Central memory CD8-positive, alpha-beta T cell (primary cell): ENCODE data around the gene MYRIP.
"Not testable (repeated sequence)": the region's sequence is repeated elsewhere in the genome, so short reads cannot be mapped to it uniquely, and the experiment has no call there.

Experiments used
- ATAC-seq: fragments of 150-1000 bp; cut with Tn5 transposase; replicated peaks from 2 replicates; pipeline ENCODE4 v1.10.0; 2022; ENCODE audit warnings: mild to moderate bottlenecking, moderate FRiP score, moderate number of reproducible peaks; ENCODE audit not compliant: poor library complexity, severe bottlenecking; ENCODE audit errors: extremely low read depth
- DNase-seq, 2 donors: peaks; one replicate each; pipeline ENCODE4 v3.0.0; 2021; ENCODE audit warnings: low spot score in 2 of 2
- H3K27ac Mint-ChIP-seq: one replicate; pipeline ENCODE4 v1.8.0; 2022; ENCODE audit warnings: low read depth, mild to moderate bottlenecking, moderate library complexity, mixed read lengths
- H3K27me3 Mint-ChIP-seq: one replicate; pipeline ENCODE4 v1.8.0; 2022; ENCODE audit warnings: mixed read lengths
- H3K36me3 Mint-ChIP-seq: one replicate; pipeline ENCODE4 v1.8.0; 2022; ENCODE audit warnings: mild to moderate bottlenecking, moderate library complexity, mixed read lengths; ENCODE audit not compliant: insufficient read depth
- H3K4me1 Mint-ChIP-seq: one replicate; pipeline ENCODE4 v1.8.0; 2022; ENCODE audit warnings: mixed read lengths
- H3K4me3 Mint-ChIP-seq: one replicate; pipeline ENCODE4 v1.8.0; 2022; ENCODE audit warnings: mild to moderate bottlenecking, moderate library complexity, mixed read lengths
- H3K9me3 Mint-ChIP-seq: one replicate; pipeline ENCODE4 v1.8.0; 2022; ENCODE audit warnings: mixed read lengths

The MYRIP gene

DNA sequence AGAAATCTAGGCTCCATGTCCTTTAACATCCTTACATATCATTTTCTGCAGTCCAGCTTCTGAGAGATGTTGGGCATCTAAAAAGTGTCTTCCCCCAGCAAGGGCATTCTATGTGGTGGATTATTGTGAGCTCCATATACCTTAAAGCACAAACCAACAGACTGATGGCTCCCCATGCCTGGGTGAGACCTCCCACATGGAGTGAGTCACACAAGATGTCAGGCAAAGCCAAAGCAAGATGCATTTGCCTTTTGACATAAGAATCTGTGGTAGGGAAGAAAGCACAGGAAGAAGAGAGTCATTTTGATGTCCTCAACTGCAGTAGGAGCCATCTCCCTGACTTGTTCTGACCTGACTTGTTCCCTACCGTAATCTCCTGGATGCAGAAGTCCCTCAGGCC is 261.4 kb downstream of the MYRIP start:
- ATAC-seq (no peak), DNase-seq (no peak)
- Mint-ChIP-seq H3K36me3 (no peaks in the 10 kb centered on the region), H3K4me3 (no peak overlapping the region), H3K27me3 (peaks cover 23% of the 10 kb centered on the region), H3K27ac (no peak overlapping the region), H3K4me1 (no peaks in the 10 kb centered on the region), H3K9me3 (no peaks in the 10 kb centered on the region)

DNA sequence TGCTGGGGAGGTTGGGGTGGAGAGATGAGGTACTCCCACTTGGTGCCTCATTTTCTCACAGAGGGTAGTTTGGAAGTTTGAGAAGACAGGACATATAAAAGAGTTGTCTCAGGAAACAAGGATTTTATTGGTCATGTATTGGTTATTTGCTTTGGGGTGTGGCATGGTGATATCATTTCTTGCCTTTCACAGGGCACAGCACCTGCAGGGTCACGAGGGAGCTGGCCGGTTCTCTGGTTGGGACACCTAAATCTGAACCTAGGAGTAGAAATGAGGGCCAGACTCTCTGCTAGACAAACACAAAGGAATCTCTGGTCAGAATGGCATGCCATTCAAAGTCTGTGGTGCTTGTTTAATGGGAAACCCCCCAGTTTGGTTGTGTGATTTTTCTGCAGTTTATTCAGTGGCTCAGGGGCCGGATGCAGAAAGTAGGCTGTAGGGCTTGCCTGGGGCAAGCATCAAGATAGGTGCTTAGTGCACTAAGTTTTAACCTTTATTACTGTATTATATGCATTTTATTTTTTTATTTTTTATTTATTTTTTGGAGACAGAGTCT is 262.4 kb downstream of the MYRIP start:
- H3K4me1 Mint-ChIP-seq: no peaks in the 10 kb centered on the region
- H3K4me3 Mint-ChIP-seq: no peak overlapping the region
- peaks cover 23% of the 10 kb centered on the region for H3K27me3 Mint-ChIP-seq
- no peak for ATAC-seq
- no peak for DNase-seq
- no peak overlapping the region for H3K27ac Mint-ChIP-seq
- no peaks in the 10 kb centered on the region for H3K36me3 Mint-ChIP-seq
- no peaks in the 10 kb centered on the region for H3K9me3 Mint-ChIP-seq

DNA sequence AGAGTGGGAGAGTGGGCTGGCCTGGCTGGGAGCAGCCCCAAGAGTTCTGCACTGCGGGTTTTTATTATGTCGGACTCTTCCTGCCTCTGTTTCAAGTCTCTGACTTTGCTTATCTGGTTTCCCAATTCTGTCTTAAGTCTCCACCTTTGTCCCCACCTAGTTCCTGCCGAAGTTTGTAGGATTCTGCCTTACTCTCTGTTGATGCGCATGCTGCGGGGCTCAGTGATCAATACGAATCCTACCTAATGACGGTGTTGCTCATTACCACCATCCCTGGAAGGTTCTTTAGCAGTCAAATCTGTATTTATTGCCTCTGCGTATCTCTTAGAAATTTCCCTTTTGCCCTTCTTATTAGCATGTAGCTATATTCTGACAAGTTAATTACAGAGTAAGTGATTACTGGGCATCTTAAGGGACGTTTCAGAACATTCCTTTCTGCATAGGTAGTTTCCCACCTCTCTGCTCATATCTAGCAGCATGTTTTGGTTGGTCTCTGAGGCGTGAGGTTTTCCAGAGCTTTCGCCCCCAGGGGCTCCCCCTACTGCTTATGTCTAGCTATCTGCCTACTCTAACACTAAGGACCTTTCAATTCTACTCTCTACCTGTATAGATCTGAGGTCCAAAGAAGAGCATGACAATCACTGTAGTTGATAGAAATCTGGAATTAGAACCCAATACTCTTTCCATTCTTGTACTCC is 264.1 kb downstream of the MYRIP start:
- DNase-seq: no peak
- no peaks in the 10 kb centered on the region for H3K4me1 Mint-ChIP-seq
- H3K36me3 Mint-ChIP-seq: no peaks in the 10 kb centered on the region
- no peaks in the 10 kb centered on the region for H3K9me3 Mint-ChIP-seq
- H3K27me3 Mint-ChIP-seq: peaks cover 23% of the 10 kb centered on the region
- ATAC-seq: no peak
- H3K4me3 Mint-ChIP-seq: no peak overlapping the region
- H3K27ac Mint-ChIP-seq: no peak overlapping the region

DNA sequence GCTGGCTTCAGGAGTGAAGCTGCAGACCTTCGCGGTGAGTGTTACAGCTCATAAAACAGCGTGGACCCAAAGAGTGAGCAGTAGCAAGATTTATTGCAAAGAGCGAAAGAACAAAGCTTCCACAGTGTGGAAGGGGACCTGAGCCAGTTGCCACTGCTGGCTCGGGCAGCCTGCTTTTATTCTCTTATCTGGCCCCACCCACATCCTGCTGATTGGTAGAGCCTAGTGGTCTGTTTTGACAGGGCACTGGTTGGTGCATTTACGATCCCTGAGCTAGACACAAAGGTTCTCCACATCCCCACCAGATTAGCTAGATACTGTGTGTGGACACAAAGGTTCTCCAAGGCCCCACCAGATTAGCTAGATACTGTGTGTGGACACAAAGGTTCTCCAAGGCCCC is 267.7 kb downstream of the MYRIP start:
- not testable (repeated sequence) for H3K4me3 Mint-ChIP-seq, H3K36me3 Mint-ChIP-seq, H3K4me1 Mint-ChIP-seq, DNase-seq, H3K9me3 Mint-ChIP-seq, H3K27ac Mint-ChIP-seq, ATAC-seq
- H3K27me3 Mint-ChIP-seq: peaks cover 11% of the 10 kb centered on the region

DNA sequence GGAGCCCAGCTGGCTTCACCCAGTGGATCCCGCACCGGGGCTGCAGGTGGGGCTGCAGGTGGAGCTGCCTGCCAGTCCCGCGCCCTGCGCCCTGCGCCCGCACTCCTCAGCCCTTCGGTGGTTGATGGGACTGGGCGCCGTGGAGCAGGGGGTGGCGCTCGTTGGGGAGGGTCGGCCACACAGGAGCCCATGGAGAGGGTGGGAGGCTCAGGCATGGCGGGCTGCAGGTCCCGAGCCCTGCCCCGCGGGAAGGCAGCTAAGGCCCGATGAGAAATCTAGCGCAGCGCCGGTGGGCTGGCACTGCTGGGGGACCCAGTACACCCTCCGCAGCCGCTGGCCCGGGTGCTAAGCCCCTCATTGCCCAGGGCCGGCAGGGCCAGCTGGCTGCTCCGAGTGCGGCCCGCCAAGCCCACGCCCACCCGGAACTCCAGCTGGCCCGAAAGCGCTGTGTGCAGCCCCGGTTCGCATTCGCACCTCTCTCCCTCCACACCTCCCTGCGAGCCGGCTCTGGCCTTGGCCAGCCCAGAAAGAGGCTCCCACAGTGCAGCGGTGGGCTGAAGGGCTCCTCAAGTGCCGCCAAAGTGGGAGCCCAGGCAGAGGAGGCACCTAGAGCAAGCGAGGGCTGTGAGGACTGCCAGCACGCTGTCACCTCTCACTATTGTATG is 268.6 kb downstream of the MYRIP start:
- DNase-seq, H3K27ac Mint-ChIP-seq, H3K36me3 Mint-ChIP-seq, H3K27me3 Mint-ChIP-seq, H3K4me3 Mint-ChIP-seq, ATAC-seq, H3K4me1 Mint-ChIP-seq, H3K9me3 Mint-ChIP-seq: not testable (repeated sequence)

DNA sequence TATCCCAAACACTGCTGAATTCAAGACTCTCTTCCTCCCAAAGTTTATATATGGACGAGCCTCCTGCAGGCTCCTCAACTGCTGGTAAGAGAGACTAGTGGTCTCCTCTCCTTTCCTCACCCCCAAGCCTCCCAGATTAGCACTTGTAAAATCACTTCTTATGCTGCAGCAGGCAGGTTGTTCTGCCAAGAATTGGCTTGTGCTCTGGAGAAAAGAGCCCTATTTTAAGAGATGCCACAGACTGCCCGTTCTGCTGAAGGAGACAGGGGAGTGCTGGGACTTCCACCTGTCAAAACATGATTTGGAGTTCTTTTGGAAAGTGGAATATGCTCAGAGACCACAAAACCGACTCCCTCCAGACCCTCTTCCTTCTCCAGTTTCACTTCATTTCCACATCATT is 269.2 kb downstream of the MYRIP start:
- peaks cover 2% of the 10 kb centered on the region for H3K27me3 Mint-ChIP-seq
- H3K4me3 Mint-ChIP-seq: no peak overlapping the region
- no peaks in the 10 kb centered on the region for H3K4me1 Mint-ChIP-seq
- H3K27ac Mint-ChIP-seq: no peak overlapping the region
- no peaks in the 10 kb centered on the region for H3K36me3 Mint-ChIP-seq
- ATAC-seq (no peak), DNase-seq (no peak)
- H3K9me3 Mint-ChIP-seq: peaks cover 14% of the 10 kb centered on the region

DNA sequence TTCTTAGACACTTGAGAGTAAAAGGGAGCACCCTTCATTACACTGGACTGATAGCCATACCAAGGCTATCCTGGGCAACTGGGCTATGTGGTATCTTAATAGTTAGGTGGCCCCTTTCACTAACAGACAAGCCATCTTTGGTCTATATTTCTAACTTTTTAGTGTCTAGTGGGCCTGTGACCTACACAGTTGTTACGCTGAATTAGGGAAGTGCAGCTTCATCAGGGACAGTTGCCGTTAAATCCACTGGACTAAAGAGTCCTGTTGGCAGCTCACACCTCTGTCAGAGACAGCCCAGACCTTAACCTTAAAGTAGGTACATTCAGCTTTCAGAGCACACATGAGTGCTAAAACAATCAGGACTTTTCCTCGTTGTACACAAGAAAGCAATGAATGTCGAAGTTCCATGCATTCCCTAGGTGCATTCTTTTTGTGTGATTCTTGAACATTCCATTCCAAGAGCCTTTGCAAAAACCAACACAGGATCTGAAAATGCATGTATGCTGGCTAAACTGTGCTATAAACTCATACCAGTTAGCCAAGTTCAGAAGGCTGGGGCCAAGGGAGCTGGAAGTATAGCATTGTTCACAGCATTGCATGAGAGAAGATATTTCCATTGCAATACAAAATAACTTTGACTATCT is 269.9 kb downstream of the MYRIP start:
- H3K36me3 Mint-ChIP-seq: no peaks in the 10 kb centered on the region
- no peaks in the 10 kb centered on the region for H3K27me3 Mint-ChIP-seq
- H3K4me3 Mint-ChIP-seq: no peak overlapping the region
- H3K27ac Mint-ChIP-seq: no peak overlapping the region
- peaks cover 15% of the 10 kb centered on the region for H3K9me3 Mint-ChIP-seq
- ATAC-seq (no peak), DNase-seq (no peak)
- no peaks in the 10 kb centered on the region for H3K4me1 Mint-ChIP-seq

DNA sequence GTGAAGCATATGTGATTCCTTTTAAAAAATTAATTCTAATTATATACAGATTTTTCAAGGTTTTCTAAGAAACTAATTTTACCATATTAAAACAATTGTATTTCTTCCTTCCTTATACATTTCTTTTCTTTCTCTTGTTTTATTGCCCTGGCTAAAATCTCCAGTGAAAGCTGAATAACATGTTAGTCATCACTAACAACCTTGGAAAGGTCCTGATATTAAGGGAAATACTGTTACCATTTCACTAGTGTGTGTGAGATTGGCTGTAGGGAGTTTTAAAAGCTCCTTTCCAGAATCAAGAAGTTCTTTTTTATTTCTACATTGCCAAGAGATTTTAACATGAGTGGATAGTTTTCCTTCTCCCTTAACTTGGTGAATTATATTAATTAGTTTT is 270.4 kb downstream of the MYRIP start:
- Mint-ChIP-seq H3K9me3 (peaks cover 15% of the 10 kb centered on the region), H3K4me3 (no peak overlapping the region), H3K27ac (no peak overlapping the region), H3K27me3 (no peaks in the 10 kb centered on the region), H3K4me1 (no peaks in the 10 kb centered on the region), H3K36me3 (no peaks in the 10 kb centered on the region)
- ATAC-seq (no peak), DNase-seq (no peak)

DNA sequence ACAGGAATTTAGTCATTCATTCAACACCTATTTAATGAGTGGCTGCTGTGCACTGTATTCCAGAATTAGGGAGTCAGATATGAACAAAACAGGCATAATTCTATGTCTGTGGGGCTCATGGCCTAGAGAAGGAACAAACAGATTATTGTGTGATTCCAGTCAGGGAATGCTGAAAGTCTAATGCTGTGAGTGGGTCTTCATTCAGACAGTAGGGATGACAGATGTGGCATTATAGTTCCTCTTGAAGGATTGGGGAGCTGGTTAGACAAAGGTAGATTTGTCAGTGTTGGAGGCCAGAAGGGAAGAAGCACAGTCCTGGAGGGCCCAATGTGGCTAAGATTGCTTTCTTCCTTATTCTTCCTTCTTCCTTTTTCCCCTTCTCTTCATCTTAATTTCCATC is 273.7 kb downstream of the MYRIP start:
- ATAC-seq (no peak), DNase-seq (no peak)
- peaks cover 15% of the 10 kb centered on the region for H3K9me3 Mint-ChIP-seq
- H3K36me3 Mint-ChIP-seq: no peaks in the 10 kb centered on the region
- H3K4me1 Mint-ChIP-seq: no peaks in the 10 kb centered on the region
- H3K4me3 Mint-ChIP-seq: no peak overlapping the region
- no peaks in the 10 kb centered on the region for H3K27me3 Mint-ChIP-seq
- no peak overlapping the region for H3K27ac Mint-ChIP-seq

DNA sequence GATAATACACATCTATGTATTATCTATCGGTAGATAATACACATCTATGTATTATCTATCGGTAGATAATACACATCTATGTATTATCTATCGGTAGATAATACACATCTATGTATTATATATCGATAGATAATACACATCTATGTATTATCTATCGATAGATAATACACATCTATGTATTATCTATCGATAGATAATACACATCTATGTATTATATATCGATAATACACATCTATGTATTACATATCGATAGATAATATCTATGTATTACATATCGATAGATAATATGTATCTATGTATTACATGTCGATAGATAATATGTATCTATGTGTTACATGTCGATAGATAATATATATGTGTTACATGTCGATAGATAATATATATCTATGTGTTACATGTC is 275.0 kb downstream of the MYRIP start:
- H3K27me3 Mint-ChIP-seq: not testable (repeated sequence)

DNA sequence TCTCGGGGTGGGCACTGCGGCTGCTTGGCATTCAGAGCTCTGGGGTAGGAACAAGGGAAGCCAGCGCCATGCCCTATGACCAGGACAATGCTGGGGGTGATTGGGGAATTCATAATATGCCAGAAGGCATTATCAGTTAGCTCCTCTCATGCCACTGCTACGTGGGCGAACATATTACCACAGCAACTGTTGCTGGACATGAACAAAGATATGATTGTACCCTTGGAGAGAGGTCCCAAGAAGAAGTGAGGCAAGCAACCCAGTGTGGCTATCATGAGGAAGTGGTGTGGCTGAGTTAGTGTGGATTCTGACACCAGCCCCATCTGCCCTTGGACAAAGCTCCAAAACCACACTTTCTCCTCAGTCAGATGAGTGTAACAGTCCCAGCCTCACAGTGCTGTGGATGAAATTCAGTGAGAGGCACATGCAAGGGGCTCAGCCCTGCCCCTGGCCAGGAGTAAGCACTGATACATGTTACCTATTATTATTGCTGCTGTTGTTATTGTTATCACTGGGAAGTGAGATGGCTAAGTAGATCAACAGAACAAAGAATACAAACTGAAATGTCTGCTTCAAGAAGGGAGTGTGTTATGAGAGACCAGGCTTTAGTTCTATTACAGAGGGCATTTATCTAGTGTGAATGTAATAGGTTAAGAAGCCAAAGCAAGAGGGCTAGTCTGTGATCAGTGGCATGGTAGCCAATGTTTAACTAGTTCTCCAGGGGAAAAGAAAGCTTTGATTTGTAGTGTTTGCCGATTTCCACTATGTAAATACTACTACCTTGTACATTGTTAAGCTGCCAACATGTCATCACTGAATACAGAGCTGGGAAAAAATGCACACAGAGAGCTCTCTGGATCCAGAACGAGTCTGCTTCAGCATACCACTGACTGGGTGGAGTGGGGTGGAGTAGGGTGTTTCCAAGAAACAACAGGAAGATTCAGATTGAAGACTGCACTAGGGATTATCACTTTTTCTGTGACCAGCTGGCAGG is 277.8 kb downstream of the MYRIP start:
- Mint-ChIP-seq H3K36me3 (no peaks in the 10 kb centered on the region), H3K9me3 (peaks cover 8% of the 10 kb centered on the region), H3K27ac (no peak overlapping the region), H3K4me1 (no peaks in the 10 kb centered on the region), H3K27me3 (no peaks in the 10 kb centered on the region), H3K4me3 (no peak overlapping the region)
- ATAC-seq (no peak), DNase-seq (no peak)

More for the DNA sequence above, 275.0 kb downstream of the MYRIP start:
- not testable (repeated sequence) for H3K4me3 Mint-ChIP-seq, DNase-seq, H3K4me1 Mint-ChIP-seq, H3K27ac Mint-ChIP-seq, ATAC-seq, H3K36me3 Mint-ChIP-seq
- H3K9me3 Mint-ChIP-seq: peaks cover 15% of the 10 kb centered on the region

DNA sequence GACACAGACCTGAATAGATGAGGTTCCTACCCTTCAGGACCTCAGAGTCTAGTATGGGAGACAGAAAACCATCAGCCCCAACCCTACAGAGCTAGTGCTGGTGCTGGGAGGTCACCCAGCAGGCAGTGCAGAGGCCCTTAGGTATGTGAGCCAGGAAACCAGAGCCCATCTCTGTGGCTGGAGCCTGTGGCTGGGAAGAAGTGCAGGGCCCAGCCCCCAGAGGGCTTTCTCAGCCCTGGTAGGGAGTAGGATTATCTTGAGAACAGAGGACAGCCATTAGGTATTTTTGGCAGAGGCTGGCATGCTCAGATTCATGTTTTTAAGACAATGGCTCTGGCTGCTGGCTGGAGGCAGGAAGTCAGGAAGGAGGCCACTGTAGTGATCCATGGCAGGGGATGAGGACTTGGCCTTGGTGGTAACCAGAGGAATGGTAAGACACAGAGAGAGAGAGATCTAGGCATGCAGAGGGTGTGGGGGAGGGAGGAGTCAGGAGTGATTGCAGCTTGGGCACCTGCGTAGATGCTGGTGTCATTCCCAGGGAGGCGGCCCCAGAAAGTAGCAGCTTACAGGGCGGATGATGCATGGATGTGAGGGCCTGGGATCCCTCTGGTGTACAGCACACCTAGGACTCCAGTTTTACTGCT is 279.2 kb downstream of the MYRIP start:
- DNase-seq (no peak), ATAC-seq (no peak)
- Mint-ChIP-seq H3K27me3 (no peaks in the 10 kb centered on the region), H3K4me1 (no peaks in the 10 kb centered on the region), H3K4me3 (no peak overlapping the region), H3K36me3 (no peaks in the 10 kb centered on the region), H3K9me3 (peaks cover under 1% of the 10 kb centered on the region), H3K27ac (no peak overlapping the region)
